ENCODE data around the gene EEFSEC. TPM values are rescaled to one million over a fixed set of nuclear protein-coding genes. Genes with fewer than 3 reads are reported as not detected.

Gene EEFSEC
- total and polyA plus RNA-seq, 2 experiments from 2014 or later = 10.1 to 16.2 TPM

DNA sequence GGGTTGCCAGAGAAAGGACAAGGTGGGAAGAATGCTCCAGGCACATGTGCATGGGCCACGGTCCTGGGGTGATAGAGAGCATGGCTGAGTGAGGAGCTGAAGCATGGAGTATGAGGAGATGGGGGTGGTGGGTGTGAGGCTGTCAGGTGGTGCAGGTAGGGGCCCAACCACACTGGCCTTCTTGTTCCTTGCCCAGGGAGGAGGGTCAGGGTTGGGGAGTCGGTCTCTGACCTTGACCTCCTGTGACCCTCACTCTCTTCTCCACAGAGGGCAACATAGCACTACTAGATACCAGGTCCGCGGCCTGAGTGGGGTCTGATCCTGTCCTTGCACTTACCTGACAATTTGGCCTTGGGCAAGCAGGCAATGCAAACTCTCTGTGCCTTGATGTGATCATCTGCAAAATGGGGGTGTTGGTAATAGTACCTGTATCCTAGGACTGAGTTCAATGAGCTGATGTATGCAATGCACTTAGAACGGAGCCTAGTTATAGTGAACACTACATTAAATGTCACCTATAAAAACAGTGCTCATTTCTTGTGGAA is 75.2 kb downstream of the EEFSEC start:
- DNase-seq (ENCODE audit: low spot score) (no peak), ATAC-seq (no peak)
- no peak overlapping the region for H3K4me2 ChIP-seq
- TF ChIP-seq CREB1 (CRISPR knock-in tag; IDR thresholded peaks at IDR 0.05; ENCODE audit: low read depth) = no peak
- TF ChIP-seq, protein P1, sequence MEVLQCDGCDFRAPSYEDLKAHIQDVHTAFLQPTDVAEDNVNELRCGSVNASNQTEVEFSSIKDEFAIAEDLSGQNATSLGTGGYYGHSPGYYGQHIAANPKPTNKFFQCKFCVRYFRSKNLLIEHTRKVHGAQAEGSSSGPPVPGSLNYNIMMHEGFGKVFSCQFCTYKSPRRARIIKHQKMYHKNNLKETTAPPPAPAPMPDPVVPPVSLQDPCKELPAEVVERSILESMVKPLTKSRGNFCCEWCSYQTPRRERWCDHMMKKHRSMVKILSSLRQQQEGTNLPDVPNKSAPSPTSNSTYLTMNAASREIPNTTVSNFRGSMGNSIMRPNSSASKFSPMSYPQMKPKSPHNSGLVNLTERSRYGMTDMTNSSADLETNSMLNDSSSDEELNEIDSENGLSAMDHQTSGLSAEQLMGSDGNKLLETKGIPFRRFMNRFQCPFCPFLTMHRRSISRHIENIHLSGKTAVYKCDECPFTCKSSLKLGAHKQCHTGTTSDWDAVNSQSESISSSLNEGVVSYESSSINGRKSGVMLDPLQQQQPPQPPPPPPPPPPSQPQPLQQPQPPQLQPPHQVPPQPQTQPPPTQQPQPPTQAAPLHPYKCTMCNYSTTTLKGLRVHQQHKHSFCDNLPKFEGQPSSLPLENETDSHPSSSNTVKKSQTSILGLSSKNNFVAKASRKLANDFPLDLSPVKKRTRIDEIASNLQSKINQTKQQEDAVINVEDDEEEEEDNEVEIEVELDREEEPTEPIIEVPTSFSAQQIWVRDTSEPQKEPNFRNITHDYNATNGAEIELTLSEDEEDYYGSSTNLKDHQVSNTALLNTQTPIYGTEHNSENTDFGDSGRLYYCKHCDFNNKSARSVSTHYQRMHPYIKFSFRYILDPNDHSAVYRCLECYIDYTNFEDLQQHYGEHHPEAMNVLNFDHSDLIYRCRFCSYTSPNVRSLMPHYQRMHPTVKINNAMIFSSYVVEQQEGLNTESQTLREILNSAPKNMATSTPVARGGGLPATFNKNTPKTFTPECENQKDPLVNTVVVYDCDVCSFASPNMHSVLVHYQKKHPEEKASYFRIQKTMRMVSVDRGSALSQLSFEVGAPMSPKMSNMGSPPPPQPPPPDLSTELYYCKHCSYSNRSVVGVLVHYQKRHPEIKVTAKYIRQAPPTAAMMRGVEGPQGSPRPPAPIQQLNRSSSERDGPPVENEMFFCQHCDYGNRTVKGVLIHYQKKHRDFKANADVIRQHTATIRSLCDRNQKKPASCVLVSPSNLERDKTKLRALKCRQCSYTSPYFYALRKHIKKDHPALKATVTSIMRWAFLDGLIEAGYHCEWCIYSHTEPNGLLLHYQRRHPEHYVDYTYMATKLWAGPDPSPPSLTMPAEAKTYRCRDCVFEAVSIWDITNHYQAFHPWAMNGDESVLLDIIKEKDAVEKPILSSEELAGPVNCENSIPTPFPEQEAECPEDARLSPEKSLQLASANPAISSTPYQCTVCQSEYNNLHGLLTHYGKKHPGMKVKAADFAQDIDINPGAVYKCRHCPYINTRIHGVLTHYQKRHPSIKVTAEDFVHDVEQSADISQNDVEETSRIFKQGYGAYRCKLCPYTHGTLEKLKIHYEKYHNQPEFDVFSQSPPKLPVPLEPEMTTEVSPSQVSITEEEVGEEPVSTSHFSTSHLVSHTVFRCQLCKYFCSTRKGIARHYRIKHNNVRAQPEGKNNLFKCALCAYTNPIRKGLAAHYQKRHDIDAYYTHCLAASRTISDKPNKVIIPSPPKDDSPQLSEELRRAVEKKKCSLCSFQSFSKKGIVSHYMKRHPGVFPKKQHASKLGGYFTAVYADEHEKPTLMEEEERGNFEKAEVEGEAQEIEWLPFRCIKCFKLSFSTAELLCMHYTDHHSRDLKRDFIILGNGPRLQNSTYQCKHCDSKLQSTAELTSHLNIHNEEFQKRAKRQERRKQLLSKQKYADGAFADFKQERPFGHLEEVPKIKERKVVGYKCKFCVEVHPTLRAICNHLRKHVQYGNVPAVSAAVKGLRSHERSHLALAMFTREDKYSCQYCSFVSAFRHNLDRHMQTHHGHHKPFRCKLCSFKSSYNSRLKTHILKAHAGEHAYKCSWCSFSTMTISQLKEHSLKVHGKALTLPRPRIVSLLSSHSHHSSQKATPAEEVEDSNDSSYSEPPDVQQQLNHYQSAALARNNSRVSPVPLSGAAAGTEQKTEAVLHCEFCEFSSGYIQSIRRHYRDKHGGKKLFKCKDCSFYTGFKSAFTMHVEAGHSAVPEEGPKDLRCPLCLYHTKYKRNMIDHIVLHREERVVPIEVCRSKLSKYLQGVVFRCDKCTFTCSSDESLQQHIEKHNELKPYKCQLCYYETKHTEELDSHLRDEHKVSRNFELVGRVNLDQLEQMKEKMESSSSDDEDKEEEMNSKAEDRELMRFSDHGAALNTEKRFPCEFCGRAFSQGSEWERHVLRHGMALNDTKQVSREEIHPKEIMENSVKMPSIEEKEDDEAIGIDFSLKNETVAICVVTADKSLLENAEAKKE (CRISPR knock-in tag; IDR thresholded peaks at IDR 0.05) = no peak
- TF ChIP-seq JUNB (IDR thresholded peaks at IDR 0.05; ENCODE audit: unreplicated experiment) = no peak
- TF ChIP-seq ZNF331 (CRISPR knock-in tag; IDR thresholded peaks at IDR 0.05; ENCODE audit: low read depth) = no peak
- TF ChIP-seq, protein P2, sequence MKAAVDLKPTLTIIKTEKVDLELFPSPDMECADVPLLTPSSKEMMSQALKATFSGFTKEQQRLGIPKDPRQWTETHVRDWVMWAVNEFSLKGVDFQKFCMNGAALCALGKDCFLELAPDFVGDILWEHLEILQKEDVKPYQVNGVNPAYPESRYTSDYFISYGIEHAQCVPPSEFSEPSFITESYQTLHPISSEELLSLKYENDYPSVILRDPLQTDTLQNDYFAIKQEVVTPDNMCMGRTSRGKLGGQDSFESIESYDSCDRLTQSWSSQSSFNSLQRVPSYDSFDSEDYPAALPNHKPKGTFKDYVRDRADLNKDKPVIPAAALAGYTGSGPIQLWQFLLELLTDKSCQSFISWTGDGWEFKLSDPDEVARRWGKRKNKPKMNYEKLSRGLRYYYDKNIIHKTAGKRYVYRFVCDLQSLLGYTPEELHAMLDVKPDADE (IDR thresholded peaks at IDR 0.05) = no peak
- no peak for TF ChIP-seq STAT1 (IDR thresholded peaks at IDR 0.05; ENCODE audit: unreplicated experiment)
- no peak for TF ChIP-seq NANOG (IDR thresholded peaks at IDR 0.05; ENCODE audit: borderline replicate concordance)
- TF ChIP-seq POLR2AphosphoS5 (IDR thresholded peaks at IDR 0.05; ENCODE audit: low read depth) = no peak
- TF ChIP-seq, protein P3, sequence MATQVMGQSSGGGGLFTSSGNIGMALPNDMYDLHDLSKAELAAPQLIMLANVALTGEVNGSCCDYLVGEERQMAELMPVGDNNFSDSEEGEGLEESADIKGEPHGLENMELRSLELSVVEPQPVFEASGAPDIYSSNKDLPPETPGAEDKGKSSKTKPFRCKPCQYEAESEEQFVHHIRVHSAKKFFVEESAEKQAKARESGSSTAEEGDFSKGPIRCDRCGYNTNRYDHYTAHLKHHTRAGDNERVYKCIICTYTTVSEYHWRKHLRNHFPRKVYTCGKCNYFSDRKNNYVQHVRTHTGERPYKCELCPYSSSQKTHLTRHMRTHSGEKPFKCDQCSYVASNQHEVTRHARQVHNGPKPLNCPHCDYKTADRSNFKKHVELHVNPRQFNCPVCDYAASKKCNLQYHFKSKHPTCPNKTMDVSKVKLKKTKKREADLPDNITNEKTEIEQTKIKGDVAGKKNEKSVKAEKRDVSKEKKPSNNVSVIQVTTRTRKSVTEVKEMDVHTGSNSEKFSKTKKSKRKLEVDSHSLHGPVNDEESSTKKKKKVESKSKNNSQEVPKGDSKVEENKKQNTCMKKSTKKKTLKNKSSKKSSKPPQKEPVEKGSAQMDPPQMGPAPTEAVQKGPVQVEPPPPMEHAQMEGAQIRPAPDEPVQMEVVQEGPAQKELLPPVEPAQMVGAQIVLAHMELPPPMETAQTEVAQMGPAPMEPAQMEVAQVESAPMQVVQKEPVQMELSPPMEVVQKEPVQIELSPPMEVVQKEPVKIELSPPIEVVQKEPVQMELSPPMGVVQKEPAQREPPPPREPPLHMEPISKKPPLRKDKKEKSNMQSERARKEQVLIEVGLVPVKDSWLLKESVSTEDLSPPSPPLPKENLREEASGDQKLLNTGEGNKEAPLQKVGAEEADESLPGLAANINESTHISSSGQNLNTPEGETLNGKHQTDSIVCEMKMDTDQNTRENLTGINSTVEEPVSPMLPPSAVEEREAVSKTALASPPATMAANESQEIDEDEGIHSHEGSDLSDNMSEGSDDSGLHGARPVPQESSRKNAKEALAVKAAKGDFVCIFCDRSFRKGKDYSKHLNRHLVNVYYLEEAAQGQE (IDR thresholded peaks at IDR 0.05; ENCODE audit: unreplicated experiment) = no peak
- TF ChIP-seq, protein P4, sequence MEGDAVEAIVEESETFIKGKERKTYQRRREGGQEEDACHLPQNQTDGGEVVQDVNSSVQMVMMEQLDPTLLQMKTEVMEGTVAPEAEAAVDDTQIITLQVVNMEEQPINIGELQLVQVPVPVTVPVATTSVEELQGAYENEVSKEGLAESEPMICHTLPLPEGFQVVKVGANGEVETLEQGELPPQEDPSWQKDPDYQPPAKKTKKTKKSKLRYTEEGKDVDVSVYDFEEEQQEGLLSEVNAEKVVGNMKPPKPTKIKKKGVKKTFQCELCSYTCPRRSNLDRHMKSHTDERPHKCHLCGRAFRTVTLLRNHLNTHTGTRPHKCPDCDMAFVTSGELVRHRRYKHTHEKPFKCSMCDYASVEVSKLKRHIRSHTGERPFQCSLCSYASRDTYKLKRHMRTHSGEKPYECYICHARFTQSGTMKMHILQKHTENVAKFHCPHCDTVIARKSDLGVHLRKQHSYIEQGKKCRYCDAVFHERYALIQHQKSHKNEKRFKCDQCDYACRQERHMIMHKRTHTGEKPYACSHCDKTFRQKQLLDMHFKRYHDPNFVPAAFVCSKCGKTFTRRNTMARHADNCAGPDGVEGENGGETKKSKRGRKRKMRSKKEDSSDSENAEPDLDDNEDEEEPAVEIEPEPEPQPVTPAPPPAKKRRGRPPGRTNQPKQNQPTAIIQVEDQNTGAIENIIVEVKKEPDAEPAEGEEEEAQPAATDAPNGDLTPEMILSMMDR (conservative IDR thresholded peaks at IDR 0.05; ENCODE audit: low read depth in 2 of 2) = no peak
- no peak for TF ChIP-seq EZH2 (IDR thresholded peaks at IDR 0.05; ENCODE audit: low read depth, unreplicated experiment)
- no peak for TF ChIP-seq ZNF114 (CRISPR knock-in tag; IDR thresholded peaks at IDR 0.05)
- TF ChIP-seq EZH2phosphoT487 (IDR thresholded peaks at IDR 0.05; ENCODE audit: unreplicated experiment) = no peak
- no peak overlapping the region for H3K4me3 ChIP-seq
- peaks cover 8% of the 10 kb centered on the region; the same call in 2 of the 3 replicates for H3K36me3 Mint-ChIP-seq (ENCODE audit: low read depth)
- 0 out of 2 replicates have a peak, but pooled peaks cover 4% of the 10 kb centered on the region for H3K9me2 ChIP-seq (ENCODE audit: insufficient read depth)
- no peaks in the 10 kb centered on the region for H3K27me3 ChIP-seq (ENCODE audit: insufficient read depth)
- H3K4me1 ChIP-seq (ENCODE audit: insufficient read depth) = peaks cover 12% of the 10 kb centered on the region
- H3K27ac Mint-ChIP-seq = no peak overlapping the region
- peaks cover 33% of the 10 kb centered on the region for H3K4me1 Mint-ChIP-seq
- no peaks in the 10 kb centered on the region for H3F3A ChIP-seq (replicated peaks; ENCODE audit: low read depth)
- H4K20me1 ChIP-seq (replicated peaks; ENCODE audit: insufficient read depth) = no peaks in the 10 kb centered on the region; the same call in 1 of the 2 replicates
- no peak overlapping the region for H3K27ac ChIP-seq (ENCODE audit: low read depth)
- H3K27me3 Mint-ChIP-seq (ENCODE audit: insufficient read depth, low read depth, poor library complexity) = peaks cover 16% of the 10 kb centered on the region
- no peaks in the 10 kb centered on the region for H3K36me3 ChIP-seq (ENCODE audit: insufficient read depth)
- H3K4me3 Mint-ChIP-seq = no peak overlapping the region
- no peak overlapping the region for H2AFZ ChIP-seq
- no peaks in the 10 kb centered on the region for H3K79me2 ChIP-seq (replicated peaks; ENCODE audit: insufficient read depth)
- H3K9me3 Mint-ChIP-seq = peaks cover 10% of the 10 kb centered on the region
